Measurements from ENCODE around the gene VEGFA.

Gene VEGFA

DNA sequence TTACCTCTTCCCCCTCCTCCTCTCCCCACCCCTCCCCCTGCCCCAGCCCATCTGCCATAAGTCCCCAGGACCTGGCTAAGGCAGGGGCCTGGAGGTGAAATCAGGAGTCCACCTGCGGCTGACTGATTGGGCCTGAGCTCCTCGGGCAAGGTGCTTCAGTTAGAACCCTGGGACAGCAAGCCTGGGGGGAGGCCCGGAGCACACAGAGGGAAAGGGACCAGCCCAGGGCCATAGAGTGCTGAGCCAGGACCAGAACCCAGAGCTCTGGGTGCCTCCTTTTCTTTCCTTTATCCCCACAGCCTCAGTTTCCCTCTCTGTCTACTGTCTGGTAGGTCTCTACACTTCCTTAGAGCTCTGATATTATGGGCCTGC, 35.7 kb upstream of the VEGFA start:
- Histone ChIP-seq H3F3A (ENCODE audit: low read depth) (no peaks in the 10 kb centered on the region), H3K27me3 (ENCODE audit: insufficient read depth, low read length, poor library complexity, severe bottlenecking) (no peaks in the 10 kb centered on the region), H4K20me1 (ENCODE audit: insufficient read depth, low read length, poor library complexity, severe bottlenecking) (no peaks in the 10 kb centered on the region), H3K4me3 (ENCODE audit: low read length, poor library complexity, severe bottlenecking) (no peak overlapping the region), H2AFZ (ENCODE audit: low read length) (no peak overlapping the region), H3K9me3 (ENCODE audit: insufficient read depth, low read depth, low read length) (no peaks in the 10 kb centered on the region; the same call in 1 of the 2 replicates), H3K9me2 (replicated peaks; ENCODE audit: low read depth, low read length) (no peaks in the 10 kb centered on the region), H3K4me1 (ENCODE audit: insufficient read depth, low read length, poor library complexity, severe bottlenecking) (peaks cover 11% of the 10 kb centered on the region), H3K36me3 (ENCODE audit: insufficient read depth, low read length) (no peaks in the 10 kb centered on the region), H3K79me2 (ENCODE audit: insufficient read depth, low read length) (no peaks in the 10 kb centered on the region), H3K4me2 (ENCODE audit: low read depth, low read length, poor library complexity, severe bottlenecking) (peak overlapping the region; percentile 32), H3K9ac (ENCODE audit: low read depth, low read length, poor library complexity, severe bottlenecking) (peak overlapping the region; percentile 43)
- no peak for TF ChIP-seq EZH2phosphoT487 (IDR thresholded peaks at IDR 0.05; ENCODE audit: borderline replicate concordance)
- TF ChIP-seq, protein P1, sequence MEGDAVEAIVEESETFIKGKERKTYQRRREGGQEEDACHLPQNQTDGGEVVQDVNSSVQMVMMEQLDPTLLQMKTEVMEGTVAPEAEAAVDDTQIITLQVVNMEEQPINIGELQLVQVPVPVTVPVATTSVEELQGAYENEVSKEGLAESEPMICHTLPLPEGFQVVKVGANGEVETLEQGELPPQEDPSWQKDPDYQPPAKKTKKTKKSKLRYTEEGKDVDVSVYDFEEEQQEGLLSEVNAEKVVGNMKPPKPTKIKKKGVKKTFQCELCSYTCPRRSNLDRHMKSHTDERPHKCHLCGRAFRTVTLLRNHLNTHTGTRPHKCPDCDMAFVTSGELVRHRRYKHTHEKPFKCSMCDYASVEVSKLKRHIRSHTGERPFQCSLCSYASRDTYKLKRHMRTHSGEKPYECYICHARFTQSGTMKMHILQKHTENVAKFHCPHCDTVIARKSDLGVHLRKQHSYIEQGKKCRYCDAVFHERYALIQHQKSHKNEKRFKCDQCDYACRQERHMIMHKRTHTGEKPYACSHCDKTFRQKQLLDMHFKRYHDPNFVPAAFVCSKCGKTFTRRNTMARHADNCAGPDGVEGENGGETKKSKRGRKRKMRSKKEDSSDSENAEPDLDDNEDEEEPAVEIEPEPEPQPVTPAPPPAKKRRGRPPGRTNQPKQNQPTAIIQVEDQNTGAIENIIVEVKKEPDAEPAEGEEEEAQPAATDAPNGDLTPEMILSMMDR (conservative IDR thresholded peaks at IDR 0.05; ENCODE audit: low read length) = no peak

DNA sequence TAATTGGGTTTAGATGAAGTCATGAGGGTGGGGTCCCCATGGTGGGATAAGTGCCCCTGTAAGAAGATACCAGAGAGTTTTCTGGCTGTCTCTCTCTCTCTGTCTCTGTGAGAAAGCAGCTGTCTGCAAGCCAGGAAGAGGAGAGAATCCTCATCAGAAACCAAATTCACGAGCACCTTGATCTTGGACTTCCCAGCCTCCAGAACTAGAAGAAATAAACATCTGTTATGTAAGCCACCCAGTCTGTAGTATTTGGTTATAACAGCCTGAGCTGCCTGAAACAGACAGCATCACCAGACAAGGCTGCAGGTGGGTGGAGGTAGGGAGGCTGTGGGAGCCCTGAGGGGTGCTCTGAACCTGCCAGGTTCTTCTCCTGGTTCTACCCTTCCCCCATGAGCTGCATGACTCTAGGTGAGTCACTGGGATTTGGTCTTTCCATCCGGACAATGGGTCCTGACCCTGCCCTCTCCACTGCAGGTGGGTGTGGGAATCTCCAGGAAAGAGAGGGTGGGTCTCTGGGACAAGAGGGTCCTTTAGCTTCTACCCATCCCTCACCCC, 34.3 kb upstream of the VEGFA start:
- no peaks in the 10 kb centered on the region for H3K27me3 ChIP-seq (ENCODE audit: insufficient read depth, low read length, poor library complexity, severe bottlenecking)
- H3K9me3 ChIP-seq (ENCODE audit: insufficient read depth, low read depth, low read length) = no peaks in the 10 kb centered on the region; the same call in 1 of the 2 replicates
- H3K79me2 ChIP-seq (ENCODE audit: insufficient read depth, low read length) = no peaks in the 10 kb centered on the region
- no peaks in the 10 kb centered on the region for H3K9me2 ChIP-seq (replicated peaks; ENCODE audit: low read depth, low read length)
- no peaks in the 10 kb centered on the region for H3K36me3 ChIP-seq (ENCODE audit: insufficient read depth, low read length)
- no peak overlapping the region for H3K4me2 ChIP-seq (ENCODE audit: low read depth, low read length, poor library complexity, severe bottlenecking)
- H2AFZ ChIP-seq (ENCODE audit: low read length) = no peak overlapping the region
- no peaks in the 10 kb centered on the region for H3F3A ChIP-seq (ENCODE audit: low read depth)
- H3K4me3 ChIP-seq (ENCODE audit: low read length, poor library complexity, severe bottlenecking) = no peak overlapping the region
- TF ChIP-seq, protein P1 (conservative IDR thresholded peaks at IDR 0.05; ENCODE audit: low read length) = no peak
- no peak for TF ChIP-seq EZH2phosphoT487 (IDR thresholded peaks at IDR 0.05; ENCODE audit: borderline replicate concordance)
- H3K9ac ChIP-seq (ENCODE audit: low read depth, low read length, poor library complexity, severe bottlenecking) = no peak overlapping the region
- peaks cover 11% of the 10 kb centered on the region for H3K4me1 ChIP-seq (ENCODE audit: insufficient read depth, low read length, poor library complexity, severe bottlenecking)
- no peaks in the 10 kb centered on the region for H4K20me1 ChIP-seq (ENCODE audit: insufficient read depth, low read length, poor library complexity, severe bottlenecking)

DNA sequence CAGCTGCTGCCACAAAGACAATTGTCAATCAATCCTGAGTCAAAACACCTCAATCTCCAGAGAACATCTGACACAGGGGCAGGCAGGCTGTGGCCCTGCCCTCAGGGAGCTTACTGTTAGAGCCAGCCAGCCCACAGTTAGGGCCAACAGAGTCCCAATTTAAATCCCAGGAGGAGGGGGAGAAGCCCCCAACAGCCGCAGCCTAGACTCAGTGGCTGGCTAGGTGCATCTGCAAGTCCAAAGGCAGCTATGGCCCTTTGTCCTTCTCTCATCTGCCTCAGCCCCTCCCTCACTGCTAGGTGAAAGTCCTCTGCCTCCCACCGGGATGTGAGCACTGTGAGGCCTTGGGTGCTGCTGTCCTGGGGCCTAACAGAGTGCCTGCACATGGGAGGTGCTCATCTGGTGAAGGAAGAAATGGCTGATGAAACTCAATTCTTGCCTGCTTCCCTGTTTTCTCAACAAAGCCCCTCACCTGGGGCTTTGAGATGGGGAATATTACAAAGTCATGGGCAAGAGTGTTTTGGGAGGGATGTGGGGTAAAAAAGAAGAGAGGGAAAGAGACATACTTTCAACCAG, 33.7 kb upstream of the VEGFA start:
- H3F3A ChIP-seq (ENCODE audit: low read depth) = no peaks in the 10 kb centered on the region
- H3K9ac ChIP-seq (ENCODE audit: low read depth, low read length, poor library complexity, severe bottlenecking) = no peak overlapping the region
- no peaks in the 10 kb centered on the region for H3K79me2 ChIP-seq (ENCODE audit: insufficient read depth, low read length)
- H4K20me1 ChIP-seq (ENCODE audit: insufficient read depth, low read length, poor library complexity, severe bottlenecking) = no peaks in the 10 kb centered on the region
- TF ChIP-seq EZH2phosphoT487 (IDR thresholded peaks at IDR 0.05; ENCODE audit: borderline replicate concordance) = no peak
- TF ChIP-seq, protein P1 (conservative IDR thresholded peaks at IDR 0.05; ENCODE audit: low read length) = no peak
- no peak overlapping the region for H3K4me3 ChIP-seq (ENCODE audit: low read length, poor library complexity, severe bottlenecking)
- no peaks in the 10 kb centered on the region for H3K9me2 ChIP-seq (replicated peaks; ENCODE audit: low read depth, low read length)
- H3K9me3 ChIP-seq (ENCODE audit: insufficient read depth, low read depth, low read length) = no peaks in the 10 kb centered on the region
- H3K4me2 ChIP-seq (ENCODE audit: low read depth, low read length, poor library complexity, severe bottlenecking) = no peak overlapping the region
- peaks cover 11% of the 10 kb centered on the region for H3K4me1 ChIP-seq (ENCODE audit: insufficient read depth, low read length, poor library complexity, severe bottlenecking)
- no peaks in the 10 kb centered on the region for H3K36me3 ChIP-seq (ENCODE audit: insufficient read depth, low read length)
- no peak overlapping the region for H2AFZ ChIP-seq (ENCODE audit: low read length)
- no peaks in the 10 kb centered on the region for H3K27me3 ChIP-seq (ENCODE audit: insufficient read depth, low read length, poor library complexity, severe bottlenecking)

Data from Loucy (cell line).